Activated CD4-positive, alpha-beta T cell treated with anti-CD3 and anti-CD28 coated beads for 4 hours (primary cell): ENCODE results near the gene IQCN.

Experiments used
- DNase-seq, 2 donors: peaks; one replicate each; pipeline ENCODE4 v3.0.0-alpha.2; 2020

Gene IQCN, protein sequence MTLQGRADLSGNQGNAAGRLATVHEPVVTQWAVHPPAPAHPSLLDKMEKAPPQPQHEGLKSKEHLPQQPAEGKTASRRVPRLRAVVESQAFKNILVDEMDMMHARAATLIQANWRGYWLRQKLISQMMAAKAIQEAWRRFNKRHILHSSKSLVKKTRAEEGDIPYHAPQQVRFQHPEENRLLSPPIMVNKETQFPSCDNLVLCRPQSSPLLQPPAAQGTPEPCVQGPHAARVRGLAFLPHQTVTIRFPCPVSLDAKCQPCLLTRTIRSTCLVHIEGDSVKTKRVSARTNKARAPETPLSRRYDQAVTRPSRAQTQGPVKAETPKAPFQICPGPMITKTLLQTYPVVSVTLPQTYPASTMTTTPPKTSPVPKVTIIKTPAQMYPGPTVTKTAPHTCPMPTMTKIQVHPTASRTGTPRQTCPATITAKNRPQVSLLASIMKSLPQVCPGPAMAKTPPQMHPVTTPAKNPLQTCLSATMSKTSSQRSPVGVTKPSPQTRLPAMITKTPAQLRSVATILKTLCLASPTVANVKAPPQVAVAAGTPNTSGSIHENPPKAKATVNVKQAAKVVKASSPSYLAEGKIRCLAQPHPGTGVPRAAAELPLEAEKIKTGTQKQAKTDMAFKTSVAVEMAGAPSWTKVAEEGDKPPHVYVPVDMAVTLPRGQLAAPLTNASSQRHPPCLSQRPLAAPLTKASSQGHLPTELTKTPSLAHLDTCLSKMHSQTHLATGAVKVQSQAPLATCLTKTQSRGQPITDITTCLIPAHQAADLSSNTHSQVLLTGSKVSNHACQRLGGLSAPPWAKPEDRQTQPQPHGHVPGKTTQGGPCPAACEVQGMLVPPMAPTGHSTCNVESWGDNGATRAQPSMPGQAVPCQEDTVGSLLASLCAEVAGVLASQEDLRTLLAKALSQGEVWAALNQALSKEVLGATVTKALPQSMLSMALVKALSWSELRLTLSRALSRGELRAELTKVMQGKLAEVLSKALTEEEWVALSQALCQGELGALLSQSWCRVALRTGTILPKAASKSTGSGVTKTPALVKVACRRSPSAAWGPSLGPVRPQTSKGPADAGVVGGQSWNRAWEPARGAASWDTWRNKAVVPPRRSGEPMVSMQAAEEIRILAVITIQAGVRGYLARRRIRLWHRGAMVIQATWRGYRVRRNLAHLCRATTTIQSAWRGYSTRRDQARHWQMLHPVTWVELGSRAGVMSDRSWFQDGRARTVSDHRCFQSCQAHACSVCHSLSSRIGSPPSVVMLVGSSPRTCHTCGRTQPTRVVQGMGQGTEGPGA (N-terminal part only)

DNA sequence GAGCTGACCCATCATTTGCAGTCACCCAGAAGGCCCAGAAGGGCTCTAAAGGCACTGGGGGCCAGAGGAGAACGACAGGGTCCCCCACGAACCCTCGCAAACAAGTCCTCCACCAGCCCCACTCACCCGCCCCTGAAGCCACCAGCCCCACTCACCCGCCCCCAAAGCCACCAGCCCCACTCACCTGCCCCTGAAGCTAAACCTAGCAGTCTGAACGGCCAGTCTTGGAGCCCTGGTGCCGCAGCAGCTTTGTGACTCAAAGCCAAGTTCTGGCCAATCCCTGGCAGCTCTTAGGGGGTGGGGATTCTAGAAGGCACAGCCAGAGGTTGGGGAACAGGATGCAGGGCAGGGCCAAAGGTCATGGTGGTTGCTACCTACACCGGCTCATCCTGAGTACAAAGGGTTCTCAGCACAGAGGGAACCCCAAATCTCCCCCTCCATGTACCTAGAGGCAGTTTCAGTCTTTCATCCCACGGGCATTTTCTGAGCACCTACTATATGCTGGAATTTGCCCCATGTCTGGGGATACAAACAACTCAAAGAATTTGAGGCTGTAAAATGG is at the start of gene IQCN:
Gene IQCN, minus strand, starts transcription at position 234 of the 562 bp plus-strand sequence. CDS start 4,974 bp downstream, outside the sequence.
- DNase-seq, result no peak

DNA sequence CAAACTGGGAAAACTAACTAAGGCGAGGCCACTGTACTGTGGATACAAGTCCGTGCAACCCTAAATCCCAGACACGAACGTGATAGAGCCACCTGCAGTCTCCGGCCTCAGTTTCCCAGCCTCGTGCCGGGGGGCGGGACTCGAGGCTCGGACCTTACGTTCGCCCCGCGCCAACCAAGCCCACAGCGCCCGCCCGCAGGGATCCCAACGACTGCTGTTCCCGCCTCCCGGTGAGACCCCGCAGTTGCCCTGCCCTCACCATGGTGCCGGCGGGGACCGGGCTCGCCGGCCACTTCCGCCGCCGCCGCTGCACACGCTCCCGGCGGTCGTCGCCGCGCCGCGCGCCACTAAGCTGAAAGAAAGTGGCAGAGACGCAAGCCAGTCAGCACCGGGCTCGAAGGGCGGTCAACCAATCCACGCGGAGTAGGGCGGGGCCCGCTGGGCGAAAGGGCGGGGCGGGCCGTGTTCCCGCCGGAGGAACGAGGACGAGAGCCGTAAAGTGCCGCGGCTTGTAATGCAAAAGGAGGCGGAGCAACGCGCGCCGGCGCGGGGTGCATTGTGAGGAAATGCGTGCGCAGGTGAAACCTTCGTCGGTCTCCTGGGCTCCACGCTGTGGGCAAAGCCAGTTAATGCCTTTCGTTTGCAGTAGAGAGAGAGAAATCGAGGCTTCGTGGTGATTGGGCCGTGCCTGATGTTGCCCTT is 48.7 kb upstream of the IQCN start, which contains the start of gene LSM4:
Gene LSM4, minus strand, starts transcription at position 318 of the 702 bp plus-strand sequence. Its CDS starts 56 bp downstream, at position 262.
- peak; percentile 99 for DNase-seq

DNA sequence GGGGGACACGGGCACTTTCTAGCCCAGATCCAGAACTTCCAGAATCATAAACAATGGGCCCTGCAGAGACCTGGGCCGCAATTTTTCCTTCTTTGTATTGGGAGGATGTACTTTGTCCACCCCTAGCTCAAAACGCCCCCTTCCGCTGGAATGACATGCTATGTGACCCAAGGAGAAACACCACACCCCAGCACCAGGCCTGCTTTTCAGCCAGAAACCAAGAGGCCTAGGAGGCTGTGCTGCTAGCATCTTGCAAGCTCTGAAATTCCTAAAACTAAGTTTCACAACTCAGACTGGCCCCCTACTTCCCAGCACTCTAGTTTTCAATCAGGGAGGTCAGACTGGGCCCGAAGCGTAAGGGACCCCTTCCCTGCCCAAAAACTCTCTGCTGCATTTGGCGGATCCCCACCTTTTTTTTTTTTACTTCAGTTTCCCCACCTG is 48.1 kb upstream of the IQCN start:
- peak in 1 of 2 donors; percentile 24 for DNase-seq

DNA sequence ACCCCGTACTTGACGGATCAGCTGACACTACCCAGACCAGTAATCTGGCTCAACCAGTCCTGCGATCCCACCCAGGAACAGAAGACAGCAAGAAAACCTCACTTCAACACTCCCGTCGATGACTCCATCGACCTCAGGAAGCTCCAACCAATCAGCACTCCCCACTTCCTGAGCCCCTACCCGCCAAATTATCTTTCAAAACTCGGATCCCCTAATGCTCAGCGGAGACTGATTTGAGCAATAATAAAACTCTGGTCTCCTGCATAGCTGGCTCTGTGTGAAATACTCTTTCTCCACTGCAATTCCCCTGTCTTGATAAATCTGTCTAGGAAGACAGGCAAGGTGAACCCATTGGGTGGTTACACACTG is 47.5 kb upstream of the IQCN start:
- no peak for DNase-seq

DNA sequence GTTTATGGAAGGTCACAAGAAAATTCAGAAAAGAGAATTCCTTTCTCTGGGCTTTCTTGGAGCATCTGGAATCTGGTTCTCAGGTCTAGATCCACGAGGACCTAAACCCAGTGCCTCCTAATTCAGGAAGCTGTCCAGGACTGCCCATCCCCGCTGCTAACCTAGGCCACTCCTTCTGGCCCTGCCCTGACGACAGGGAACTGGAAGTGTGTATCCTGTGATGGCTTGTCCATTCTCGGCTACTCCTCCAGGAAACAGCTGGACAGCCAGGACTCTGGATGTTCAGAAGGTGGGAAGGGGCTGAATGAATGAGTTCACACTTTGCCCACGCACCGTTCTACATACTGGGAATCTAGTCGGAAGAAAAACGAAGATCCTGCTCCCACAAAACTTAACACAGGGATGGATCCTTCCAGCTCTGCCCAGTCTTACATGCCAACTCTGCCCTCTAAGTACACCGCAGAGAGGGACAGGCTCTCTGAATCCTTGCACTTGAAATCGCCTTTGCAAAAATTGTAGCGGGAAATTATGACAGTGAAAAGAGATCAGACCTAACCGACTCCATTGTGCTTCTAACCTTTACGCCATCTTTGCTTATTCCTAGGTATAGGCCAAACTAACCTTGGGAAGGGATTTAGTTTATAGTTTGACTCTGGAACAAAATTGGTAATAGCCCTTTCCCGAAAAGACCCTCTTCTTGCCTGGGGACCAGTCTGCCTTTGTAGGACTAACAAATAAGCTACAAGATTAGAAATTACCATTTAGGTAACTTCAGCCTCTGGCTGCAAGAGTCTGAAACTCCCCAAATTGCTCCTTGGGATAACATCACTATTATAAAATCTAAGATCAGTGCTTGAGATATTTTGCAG is 46.8 kb upstream of the IQCN start:
- no peak for DNase-seq

DNA sequence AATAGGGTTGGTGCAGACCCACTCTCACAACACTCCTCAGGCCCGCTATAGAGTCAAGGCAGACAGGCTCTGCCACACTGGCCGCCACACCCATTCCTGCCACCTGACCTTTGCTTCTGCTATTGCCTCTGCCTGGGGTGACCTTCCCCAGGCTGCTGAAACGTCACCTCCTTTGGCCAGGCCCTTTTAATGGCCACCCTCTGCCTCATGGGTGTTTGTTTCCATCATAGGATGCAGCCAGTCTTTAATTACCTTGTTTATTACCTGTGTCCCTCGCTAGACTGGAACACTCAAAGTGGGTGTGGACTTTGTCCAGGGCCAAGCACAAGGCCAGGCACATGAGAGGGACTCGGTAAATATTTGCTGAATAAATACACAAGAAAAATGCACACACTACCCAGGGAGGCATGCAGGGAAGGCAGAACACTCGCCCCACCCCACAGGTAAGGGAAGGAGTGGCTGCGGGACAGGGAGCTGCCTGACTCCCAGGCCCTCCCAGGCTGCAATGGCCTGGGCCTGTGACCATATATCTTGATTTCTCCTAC is 45.4 kb upstream of the IQCN start:
- DNase-seq, result no peak

DNA sequence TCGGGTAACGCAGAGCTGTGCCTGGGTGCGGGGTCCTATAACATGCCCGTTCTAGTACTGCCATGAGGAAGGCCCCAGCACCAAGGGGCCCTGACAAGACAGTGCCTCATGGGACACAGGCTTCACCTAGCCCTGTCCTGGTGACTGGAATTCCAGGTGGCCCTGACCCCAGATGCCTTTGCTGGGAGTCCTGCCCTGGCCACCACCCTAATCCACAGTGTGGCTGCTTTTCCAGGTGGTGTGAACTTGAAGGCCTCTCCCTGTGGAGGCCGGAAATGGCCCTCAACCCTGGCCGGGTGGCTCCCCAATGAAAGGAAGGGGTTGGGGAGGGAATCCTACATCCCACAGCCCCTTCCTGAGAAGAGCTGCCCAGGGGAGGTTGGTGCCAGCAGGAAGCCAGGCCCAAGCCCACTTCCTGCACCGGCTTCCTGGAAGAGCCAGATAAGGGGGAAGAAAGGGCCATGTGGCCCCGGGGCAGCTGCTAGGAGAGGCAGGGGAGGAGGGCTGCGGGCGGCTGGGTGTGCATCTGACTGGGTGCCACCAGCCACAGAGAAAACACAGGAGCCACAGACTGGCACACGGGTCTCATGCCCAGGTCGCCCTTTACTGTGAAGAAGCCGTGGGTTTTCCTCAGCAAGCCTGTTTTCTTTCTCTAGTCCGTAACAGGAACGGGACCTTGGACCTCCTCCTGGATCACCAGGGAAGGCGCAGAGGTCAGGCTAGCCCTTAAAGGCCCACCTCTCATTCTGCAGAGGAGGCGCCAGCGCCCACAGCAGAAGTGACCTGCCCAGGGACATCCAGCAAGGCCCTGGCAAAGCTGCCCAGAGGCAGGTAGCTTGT is 43.9 kb upstream of the IQCN start:
- DNase-seq, result peak in 1 of 2 donors; percentile 42

DNA sequence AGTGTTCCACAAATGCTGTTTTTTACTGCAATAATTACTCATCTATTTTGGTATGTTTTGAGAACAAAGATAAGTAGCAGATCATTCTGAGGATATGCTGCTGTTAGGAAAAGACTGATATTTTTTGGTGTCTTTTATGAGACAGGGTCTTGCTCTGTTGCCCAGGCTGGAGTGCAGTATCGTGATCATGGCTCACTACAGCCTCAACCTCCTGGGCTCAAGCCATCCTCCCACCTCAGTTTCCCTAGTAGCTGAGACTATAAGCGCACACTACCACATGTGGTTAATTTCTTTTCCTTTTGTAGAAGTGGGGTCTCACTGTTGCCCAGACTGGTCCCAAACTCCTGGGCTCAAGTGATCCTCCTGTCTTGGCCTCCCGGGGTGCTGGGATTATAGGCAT is 39.1 kb upstream of the IQCN start:
- no peak for DNase-seq

DNA sequence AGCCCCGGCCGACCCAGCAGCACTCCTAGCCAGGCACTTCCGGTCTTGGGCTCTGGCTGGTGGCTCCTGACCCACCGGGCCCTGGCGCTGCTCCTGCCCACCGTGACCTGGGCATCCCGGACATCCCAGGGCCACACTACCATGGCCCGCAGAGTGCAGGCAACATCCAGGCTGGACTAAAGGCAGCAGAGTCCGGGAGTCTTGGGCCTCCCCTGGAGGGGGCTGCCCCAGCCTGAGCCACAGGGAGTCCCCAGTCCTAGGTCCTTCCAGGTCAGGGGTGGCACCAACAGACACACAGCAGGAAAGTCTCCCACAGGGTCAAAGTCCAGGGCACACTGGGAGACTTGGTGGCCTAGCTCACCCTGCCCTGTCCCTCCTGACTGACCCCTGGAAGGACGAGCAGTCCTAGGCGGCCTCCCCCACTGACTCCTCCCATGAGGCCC is 37.9 kb upstream of the IQCN start:
- DNase-seq, result no peak

DNA sequence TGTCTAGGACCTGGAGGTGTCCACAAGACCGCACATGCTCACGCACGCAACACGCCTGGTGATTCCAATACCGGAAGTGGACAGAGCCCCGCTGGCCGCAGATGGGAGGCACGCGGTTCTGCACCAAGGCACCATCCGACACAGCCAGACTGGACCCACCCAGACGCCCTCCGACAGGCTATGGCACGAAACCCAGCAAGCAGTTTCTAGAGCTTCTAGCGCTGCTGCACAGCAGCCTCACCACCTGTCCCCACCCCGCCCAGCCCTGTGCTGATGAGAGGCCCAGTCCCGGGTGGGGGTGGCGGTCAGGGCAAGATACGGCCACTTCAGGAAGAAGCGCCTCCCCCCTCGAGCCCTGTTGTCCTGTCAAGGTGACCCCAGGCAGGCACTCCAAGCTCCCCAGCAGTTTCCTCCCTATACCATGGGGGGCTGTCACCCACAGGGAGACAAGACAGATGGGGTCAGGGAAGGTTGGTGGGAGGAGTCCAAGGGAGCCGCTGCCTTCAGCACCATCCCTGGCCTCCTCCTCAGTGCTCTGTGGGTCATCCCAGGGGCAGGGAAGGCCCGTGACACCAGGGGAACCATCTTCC is 37.3 kb upstream of the IQCN start:
- DNase-seq, result no peak

DNA sequence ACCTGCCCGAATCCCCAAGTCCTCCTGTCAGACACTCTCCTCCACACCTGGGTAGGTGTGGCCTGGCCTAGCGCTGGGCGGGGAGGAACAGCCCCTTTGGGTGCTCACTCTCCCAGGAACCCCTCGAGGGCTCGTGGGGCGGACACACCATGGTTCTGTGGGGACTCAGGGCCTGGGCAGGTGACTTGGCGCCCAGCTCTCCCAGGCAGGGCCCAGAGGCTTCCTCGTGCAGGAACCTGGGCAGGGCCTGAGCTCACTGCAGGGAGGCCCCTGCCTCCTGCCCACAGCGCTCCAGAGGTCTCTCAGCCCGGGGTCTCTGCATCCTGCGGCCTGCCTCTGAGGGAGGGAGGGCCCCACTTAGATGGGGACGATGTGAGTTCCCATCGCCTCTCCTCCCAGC is 36.7 kb upstream of the IQCN start:
- no peak for DNase-seq

DNA sequence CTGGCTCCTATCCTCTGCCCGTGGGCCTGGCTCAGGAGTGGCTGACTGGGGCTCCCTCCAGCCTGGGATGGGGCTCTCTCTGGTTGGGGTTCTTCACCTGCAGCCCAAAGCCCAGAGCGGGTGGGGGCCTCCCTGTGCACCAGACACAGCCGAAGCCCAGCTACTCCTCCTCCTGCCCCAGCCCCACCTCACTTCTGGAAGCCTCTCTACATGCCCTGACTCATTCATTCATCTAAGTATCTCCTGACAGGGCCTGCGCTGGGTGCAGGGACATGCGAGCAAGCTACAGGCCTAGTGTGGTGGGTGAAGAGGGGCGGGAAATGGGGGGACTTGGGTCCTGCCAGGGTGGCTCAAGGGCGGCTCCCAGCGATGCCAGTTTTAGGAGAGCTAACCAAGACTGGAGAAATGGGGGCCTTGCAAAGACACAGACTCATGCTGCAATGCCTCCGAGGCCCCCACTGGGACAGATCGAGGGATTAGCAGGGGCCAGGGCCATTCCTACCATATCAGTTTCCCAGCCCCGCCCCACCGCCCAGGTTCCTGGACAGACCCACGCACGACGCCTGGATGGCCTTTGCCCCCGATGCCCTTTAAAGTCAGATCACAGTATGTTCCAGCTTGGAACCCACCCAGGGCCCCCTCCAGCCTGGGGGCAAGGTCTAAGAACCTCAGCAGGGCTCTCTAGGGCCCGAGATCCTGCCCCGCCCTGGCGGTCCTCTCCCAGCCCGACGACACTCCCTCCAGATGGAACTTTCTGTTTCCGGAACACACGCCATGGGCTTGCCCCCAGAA is 36.1 kb upstream of the IQCN start:
- no peak for DNase-seq

DNA sequence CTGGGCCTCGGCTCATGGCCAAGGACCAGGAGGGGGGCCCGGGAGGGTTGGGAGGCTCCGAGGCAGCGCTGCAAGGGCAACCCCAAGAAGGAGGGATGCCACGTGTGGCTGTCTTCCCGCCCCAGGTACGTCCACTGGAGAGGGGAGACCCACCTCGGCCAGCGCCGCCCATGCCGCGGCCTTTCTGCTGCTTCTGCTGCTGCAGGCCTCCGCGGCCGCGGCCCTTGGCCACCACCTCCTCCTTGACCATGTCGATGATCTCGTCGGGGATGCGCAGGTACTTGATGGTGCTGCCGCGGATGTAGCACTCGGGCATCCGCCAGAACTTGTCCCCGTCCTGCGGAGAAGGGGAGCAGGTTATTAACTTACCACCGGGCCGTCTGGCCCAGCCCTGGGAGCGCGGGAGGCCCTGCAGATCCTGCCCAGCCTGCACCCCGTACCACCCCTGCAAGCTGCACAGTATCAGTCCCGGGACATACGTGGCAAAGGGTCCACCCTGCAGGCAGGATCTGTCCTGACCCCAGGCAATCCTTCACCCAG is 35.3 kb upstream of the IQCN start:
- no peak for DNase-seq

DNA sequence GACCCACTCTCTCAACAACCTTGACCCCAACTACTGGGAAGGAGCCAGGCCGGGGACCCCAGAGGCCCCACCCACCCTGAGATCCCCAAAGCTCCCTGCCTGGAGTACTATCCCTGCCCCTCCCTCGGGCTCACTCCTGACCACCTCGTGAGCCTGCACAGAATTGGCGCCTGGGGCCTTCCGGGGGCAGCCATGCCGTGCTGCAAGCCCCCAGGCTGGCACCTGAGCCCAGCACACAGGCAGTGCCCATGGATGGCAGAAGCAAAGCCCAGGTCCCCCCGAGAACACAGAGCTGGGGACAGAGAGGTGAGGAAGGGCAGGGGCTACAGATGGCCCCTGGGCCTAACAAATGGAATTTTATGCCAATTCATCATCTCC is 34.7 kb upstream of the IQCN start:
- DNase-seq, result no peak

DNA sequence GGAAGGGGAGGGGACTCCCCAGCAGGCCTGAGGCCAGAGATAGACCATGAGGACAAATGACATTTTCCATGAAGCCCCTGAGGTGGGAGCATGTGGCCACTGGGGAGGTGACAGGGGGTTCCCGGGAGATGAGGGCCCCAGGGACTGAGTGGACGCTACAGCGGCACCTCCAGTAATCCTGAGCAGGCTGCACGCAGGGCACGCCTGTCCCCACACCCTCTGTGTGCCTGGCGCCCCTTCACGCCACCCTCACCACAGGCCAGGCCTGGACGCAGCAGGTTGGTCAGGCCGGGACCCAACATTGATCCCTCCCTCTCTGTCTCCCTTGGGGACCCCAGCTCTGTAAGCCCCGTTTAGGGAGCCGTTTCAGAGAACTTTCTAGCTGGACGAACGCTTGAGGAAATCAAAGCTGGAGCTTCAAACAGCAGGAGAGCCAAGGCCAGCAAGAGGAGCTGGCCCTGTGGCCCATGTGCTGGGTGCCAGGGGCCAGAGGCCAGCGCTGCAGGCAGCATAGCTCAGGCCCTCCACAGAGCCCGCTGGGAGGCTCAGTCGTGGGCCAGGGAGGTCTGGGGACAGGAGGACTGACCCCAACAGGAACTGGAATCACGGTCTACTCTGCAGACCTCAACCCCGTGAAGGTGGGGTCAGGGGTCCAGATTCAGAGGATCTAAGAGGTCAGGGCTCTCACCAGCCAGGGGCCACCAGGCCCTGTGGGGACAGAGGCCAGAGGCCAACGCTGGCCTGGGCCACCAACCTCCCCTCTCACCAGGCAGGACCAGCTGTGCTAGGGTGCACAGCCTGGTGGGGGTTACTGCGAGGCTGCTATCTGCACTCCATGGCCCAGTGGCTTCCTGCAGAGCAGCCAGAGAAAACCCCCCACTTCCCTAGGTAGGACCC is 34.0 kb upstream of the IQCN start:
- DNase-seq, result no peak

DNA sequence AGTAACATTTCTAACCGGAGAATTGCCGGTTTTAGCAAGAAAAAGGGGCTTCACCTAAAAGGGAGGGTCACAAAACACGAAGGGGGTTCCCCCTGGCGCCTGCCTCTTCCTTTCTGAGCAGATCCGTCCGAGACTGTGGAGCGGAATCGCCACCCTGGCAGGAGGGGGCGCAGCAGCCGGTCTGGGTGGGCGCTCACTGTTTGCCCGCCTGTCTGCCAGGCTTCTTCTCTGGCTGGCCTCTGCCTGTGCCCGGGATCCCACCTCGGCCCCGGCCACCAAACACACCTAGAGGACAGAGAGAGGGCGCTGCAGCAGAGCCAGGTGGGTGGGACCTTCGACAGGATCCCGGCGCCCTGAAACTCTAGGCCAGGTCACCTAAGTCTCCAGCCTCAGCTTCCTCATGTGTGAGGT is 33.0 kb upstream of the IQCN start:
- DNase-seq, result no peak

DNA sequence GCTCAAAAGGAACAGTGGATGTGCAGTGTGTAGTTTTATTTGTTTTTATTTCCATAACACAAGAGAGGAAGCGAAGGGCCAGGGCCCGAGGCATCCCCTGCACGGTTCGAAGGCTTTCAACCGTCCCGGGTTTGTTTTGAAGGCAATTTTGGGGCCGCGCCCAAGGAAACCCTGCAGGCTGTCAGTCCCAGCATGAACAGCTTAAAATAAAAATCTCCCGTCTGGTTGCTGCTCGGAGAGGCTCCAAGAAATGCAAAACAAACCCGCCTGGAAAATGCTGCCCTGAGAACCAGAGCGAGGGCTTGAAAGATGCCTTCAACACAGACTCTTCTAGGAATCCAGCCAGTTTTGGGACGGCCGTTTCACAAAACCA is 32.6 kb upstream of the IQCN start:
- DNase-seq, result no peak
